Measurements from ENCODE around the gene FAM200C. TPM values are rescaled to one million over a fixed set of nuclear protein-coding genes. Genes with fewer than 3 reads are reported as not detected.

FAM200C gene
- total RNA-seq, 1 experiment from 2014 or later: 4.2 TPM

GRCh38 chr5:160369990-160370712 is 29.7 kb downstream of the FAM200C start, which contains the start of gene C1QTNF2:
TSS of gene C1QTNF2 (minus strand) at chr5:160370626. CDS start at chr5:160355011, 15,615 bp downstream.
- H3K27me3 ChIP-seq (ENCODE audit: insufficient read depth, low read length): peaks cover 17% of the 10 kb centered on the region
- H3K27ac ChIP-seq (ENCODE audit: low read depth, low read length): no peak within 1 kb of the TSS
- H4K20me1 ChIP-seq (ENCODE audit: insufficient read depth): no peaks in the 10 kb centered on the region
- ChIA-PET RAD21 (ENCODE audit: low non-redundant PET in 1 of 2, low total read pairs in 2 of 2, uncharacterized antibody in 2 of 2, unreplicated experiment in 2 of 2) (no interaction called here), CTCF (interaction anchor here (0.8 to 1.2 kb wide), 2 partner anchors 21 to 348 kb away, joined by 3 to 4 read pairs; no protein-coding TSS in a partner anchor), POLR2A (no interaction called here)
- BruUV-seq (replicated peaks): no TSS peak
- TF ChIP-seq TCF7L2 (IDR thresholded peaks at IDR 0.05; ENCODE audit: borderline replicate concordance, extremely low read depth, insufficient read depth, insufficient read length): no peak
- no peak for TF ChIP-seq YY1 (IDR thresholded peaks at IDR 0.05; ENCODE audit: extremely low read depth, insufficient replicate concordance, low read depth, low read length)
- TF ChIP-seq CTCF (IDR thresholded peaks at IDR 0.05 in 2 of 3, conservative IDR thresholded peaks at IDR 0.05 in 1 of 3; ENCODE audit: borderline replicate concordance in 1 of 3, insufficient read depth in 1 of 3, low read depth in 2 of 3, low read length in 2 of 3): no peak
- TF ChIP-seq EZH2 (IDR thresholded peaks at IDR 0.05): no peak
- TF ChIP-seq ATF3 (IDR thresholded peaks at IDR 0.05): no peak
- TF ChIP-seq ZNF274 (IDR thresholded peaks at IDR 0.05; ENCODE audit: low read depth, low read length): no peak
- TF ChIP-seq JUND (IDR thresholded peaks at IDR 0.05): no peak
- TF ChIP-seq SIN3A (IDR thresholded peaks at IDR 0.05; ENCODE audit: low read depth): no peak
- TF ChIP-seq ELF1 (IDR thresholded peaks at IDR 0.05; ENCODE audit: borderline replicate concordance, low read depth): no peak
- TF ChIP-seq RAD21 (IDR thresholded peaks at IDR 0.05; ENCODE audit: low read depth): no peak
- TF ChIP-seq EGR1 (IDR thresholded peaks at IDR 0.05; ENCODE audit: low read depth): peak; percentile 59
- no peak for TF ChIP-seq EZH2phosphoT487 (IDR thresholded peaks at IDR 0.05; ENCODE audit: borderline replicate concordance)
- peak; percentile 54; the same call in 1 of the 2 replicates for TF ChIP-seq CBX3 (IDR thresholded peaks at IDR 0.05; ENCODE audit: low read depth)
- TF ChIP-seq SRF (IDR thresholded peaks at IDR 0.05; ENCODE audit: low read depth): no peak
- peak; percentile 87 for TF ChIP-seq MAX (IDR thresholded peaks at IDR 0.05)
- TF ChIP-seq ZFX (IDR thresholded peaks at IDR 0.05): no peak
- TF ChIP-seq POLR2A (IDR thresholded peaks at IDR 0.05; ENCODE audit: borderline replicate concordance, extremely low read depth, insufficient read depth, insufficient read length): no peak
- peaks cover 0 to 13% of the 10 kb centered on the region in 2 experiments; a peak in 2 of 4 replicates for H3K4me1 ChIP-seq (ENCODE audit: control insufficient read depth in 1 of 2, insufficient read depth in 2 of 2, low read length in 2 of 2)
- H3K4me3 ChIP-seq (replicated peaks in 1 of 2; ENCODE audit: low read depth in 1 of 2, low read length in 2 of 2): peak within 1 kb of the TSS; percentile 37 to 52
- H2AFZ ChIP-seq (ENCODE audit: low read depth, low read length, poor library complexity, severe bottlenecking): peak within 1 kb of the TSS; percentile 50
- peak within 1 kb of the TSS; percentile 15 for H3K9ac ChIP-seq (ENCODE audit: low read length)
- DNase-seq (ENCODE audit: low read depth, low spot score) (no peak), ATAC-seq (peak; percentile 75)
- peak within 1 kb of the TSS; percentile 79 for H3K4me2 ChIP-seq (ENCODE audit: low read length)
- no peaks in the 10 kb centered on the region for H3K9me3 ChIP-seq (ENCODE audit: control insufficient read depth in 1 of 2, insufficient read depth in 1 of 2, low read depth in 1 of 2, low read length in 2 of 2)
- intact Hi-C loops (cut with micrococcal nuclease): no loop called here
- no peaks in the 10 kb centered on the region for H3K9me2 ChIP-seq (ENCODE audit: insufficient read depth)
- H3K36me3 ChIP-seq (ENCODE audit: control insufficient read depth in 1 of 2, insufficient read depth in 2 of 2, low read length in 2 of 2): no peaks in the 10 kb centered on the region
- H3K79me2 ChIP-seq (ENCODE audit: insufficient read depth, low read length): no peaks in the 10 kb centered on the region
